GM15510 (cell line): Measurements from ENCODE around the gene STARD3.

Experiments
- POLR2A ChIP-seq: IDR thresholded peaks from 3 replicates; pipeline ENCODE4 v1.6.1; 2011; ENCODE audit warnings: borderline replicate concordance; ENCODE audit not compliant: insufficient read length; ENCODE audit errors: extremely low read depth

Gene STARD3

GRCh38 chr17:39709319-39709997, 72.5 kb downstream of the STARD3 start:
- TF ChIP-seq POLR2A: no peak

GRCh38 chr17:39709998-39710964, 73.3 kb downstream of the STARD3 start:
- TF ChIP-seq POLR2A: no peak

DNA sequence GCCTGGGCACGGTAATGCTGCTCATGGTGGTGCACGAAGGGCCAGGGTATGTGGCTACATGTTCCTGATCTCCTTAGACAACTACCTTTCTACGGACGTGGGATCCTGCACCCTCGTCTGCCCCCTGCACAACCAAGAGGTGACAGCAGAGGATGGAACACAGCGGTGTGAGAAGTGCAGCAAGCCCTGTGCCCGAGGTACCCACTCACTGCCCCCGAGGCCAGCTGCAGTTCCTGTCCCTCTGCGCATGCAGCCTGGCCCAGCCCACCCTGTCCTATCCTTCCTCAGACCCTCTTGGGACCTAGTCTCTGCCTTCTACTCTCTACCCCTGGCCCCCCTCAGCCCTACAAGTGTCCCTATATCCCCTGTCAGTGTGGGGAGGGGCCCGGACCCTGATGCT, 74.9 kb downstream of the STARD3 start:
- TF ChIP-seq POLR2A: no peak
